Liver (tissue), 9 donors: ENCODE measurements around the gene C16orf74. TPM values are rescaled to one million over a fixed set of nuclear protein-coding genes. Genes with fewer than 3 reads are reported as not detected.

ENCODE experiments used
- DNase-seq: peaks from one replicate; pipeline ENCODE4 v3.0.0-alpha.2; 2017; ENCODE audit warnings: low spot score
- H3K27ac ChIP-seq, 2 donors: one replicate each; pipeline ENCODE4 v1.7.0; 2013; ENCODE audit warnings: inconsistent platforms in 2 of 2, low read length in 2 of 2, control low read depth in 1 of 2, low read depth in 1 of 2, mild to moderate bottlenecking in 1 of 2
- H3K27me3 ChIP-seq, 4 donors: one replicate each; pipeline versions ENCODE4 v1.6.1 to v1.7.0; 2013; ENCODE audit warnings: low read length in 3 of 4, inconsistent platforms in 1 of 4, mild to moderate bottlenecking in 1 of 4, moderate library complexity in 1 of 4; ENCODE audit not compliant: control insufficient read depth in 4 of 4, insufficient read depth in 4 of 4
- H3K36me3 ChIP-seq, 4 donors: one replicate each; pipeline versions ENCODE4 v1.6.1 to v1.7.0; 2013; ENCODE audit warnings: low read length in 3 of 4, mild to moderate bottlenecking in 3 of 4, low read depth in 1 of 4, moderate library complexity in 1 of 4; ENCODE audit not compliant: control insufficient read depth in 4 of 4, insufficient read depth in 3 of 4
- H3K4me1 ChIP-seq, 4 donors: one replicate each; pipeline versions ENCODE4 v1.6.1 to v1.7.0; 2013; ENCODE audit warnings: low read length in 3 of 4, mild to moderate bottlenecking in 3 of 4, moderate library complexity in 1 of 4; ENCODE audit not compliant: control insufficient read depth in 4 of 4, insufficient read depth in 4 of 4
- H3K4me3 ChIP-seq, 3 donors: one replicate each; pipeline versions ENCODE4 v1.6.1 to v1.7.0; 2013; ENCODE audit warnings: low read length in 3 of 3, control low read depth in 1 of 3, low read depth in 1 of 3, mild to moderate bottlenecking in 1 of 3
- H3K9ac ChIP-seq, 2 donors: one replicate each; pipeline ENCODE4 v1.7.0; 2013; ENCODE audit warnings: low read length in 2 of 2, mild to moderate bottlenecking in 2 of 2, moderate library complexity in 2 of 2, control low read depth in 1 of 2, low read depth in 1 of 2
- H3K9me3 ChIP-seq, 4 donors: one replicate each; pipeline versions ENCODE4 v1.6.1 to v1.7.0; 2013; ENCODE audit warnings: low read length in 3 of 4; ENCODE audit not compliant: control insufficient read depth in 4 of 4
- ATF3 ChIP-seq: IDR thresholded peaks from 2 replicates; pipeline ENCODE4 v1.6.1; 2016; ENCODE audit warnings: antibody characterized with exemption
- CTCF ChIP-seq: fragments of 150-350 bp; IDR thresholded peaks from 2 replicates; pipeline ENCODE4 v1.5.1; 2017; ENCODE audit warnings: improper control_type of control experiment, low read depth, low read length; ENCODE audit not compliant: missing input control
- EGR1 ChIP-seq, 2 donors: IDR thresholded peaks; 2 replicates each; pipeline ENCODE4 v1.6.1; 2016 to 2018; ENCODE audit warnings: antibody characterized with exemption in 2 of 2, low read depth in 2 of 2
- FOXA1 ChIP-seq: IDR thresholded peaks from 2 replicates; pipeline ENCODE4 v1.6.1; 2016; ENCODE audit warnings: antibody characterized with exemption
- GABPA ChIP-seq, 2 donors: IDR thresholded peaks in 1 of 2; conservative IDR thresholded peaks in 1 of 2; 2 replicates each; pipeline ENCODE4 v1.6.1; 2016; ENCODE audit warnings: antibody characterized with exemption in 2 of 2, mild to moderate bottlenecking in 1 of 2, moderate library complexity in 1 of 2
- HNF4A ChIP-seq, 2 donors: conservative IDR thresholded peaks; 2 replicates each; pipeline ENCODE4 v1.6.1; 2016; ENCODE audit warnings: antibody characterized with exemption in 2 of 2, mild to moderate bottlenecking in 2 of 2
- HNF4G ChIP-seq: IDR thresholded peaks from 2 replicates; pipeline ENCODE4 v1.6.1; 2016; ENCODE audit warnings: antibody characterized with exemption
- JUND ChIP-seq, 2 donors: IDR thresholded peaks; 2 replicates each; pipeline ENCODE4 v1.6.1; 2016; ENCODE audit warnings: antibody characterized with exemption in 2 of 2
- MAX ChIP-seq: IDR thresholded peaks from 2 replicates; pipeline ENCODE4 v1.6.1; 2016; ENCODE audit warnings: antibody characterized with exemption
- NR2F2 ChIP-seq: IDR thresholded peaks from 2 replicates; pipeline ENCODE4 v1.6.1; 2016; ENCODE audit warnings: antibody characterized with exemption
- REST ChIP-seq: IDR thresholded peaks from 2 replicates; pipeline ENCODE4 v1.6.1; 2016; ENCODE audit warnings: antibody characterized with exemption, mild to moderate bottlenecking
- RXRA ChIP-seq, 2 donors: IDR thresholded peaks; 2 replicates each; pipeline ENCODE4 v1.6.1; 2017 to 2018; ENCODE audit warnings: antibody characterized with exemption in 2 of 2, mild to moderate bottlenecking in 1 of 2
- TAF1 ChIP-seq: conservative IDR thresholded peaks from 2 replicates; pipeline ENCODE4 v1.6.1; 2016; ENCODE audit warnings: antibody characterized with exemption, mild to moderate bottlenecking
- YY1 ChIP-seq: IDR thresholded peaks from 2 replicates; pipeline ENCODE4 v1.6.1; 2016; ENCODE audit warnings: antibody characterized with exemption, mild to moderate bottlenecking
- WGBS: extraction: QIAGEN DNeasy Blood & Tissue Kit; methylation state at CpG from one replicate; pipeline ENCODE4 v1.1.7; 2013; 5-methylcytosine and 5-hydroxymethylcytosine counted together
- polyA plus RNA-seq, 2 donors: library from polyadenylated mRNA; stranded (reverse) in 1 of 2; unstranded in 1 of 2; fragments of 200-250 nt in 1 of 2; fragments of >200 nt in 1 of 2; fragmentation: Nextera tagmentation in 1 of 2; extraction: Ambion mirVana in 1 of 2; gene quantifications; one replicate each; pipeline versions ENCODE4 v1.2.1 to v1.2.3, GENCODE V29; 2013 to 2015
- total RNA-seq, 2 donors: library from RNA; depleted of rRNA; stranded (reverse); fragments of >200 nt; gene quantifications; one replicate each; pipeline ENCODE4 v1.2.3, GENCODE V29; 2014
- donor health status: healthy.
- donor health status: healthy.
- donor health status: healthy.
- donor health status: healthy.
- donor health status: healthy.

The C16orf74 gene
- total and polyA plus RNA-seq, 4 donors: 0.37 to 0.75 (median 0.43) TPM

GRCh38 chr16:85746460-85747215 lies 4.3 kb downstream of the C16orf74 start:
- no peak for DNase-seq
- Histone ChIP-seq H3K4me3 (no peak overlapping the region), H3K9me3 (no peaks in the 10 kb centered on the region), H3K4me1 (peaks cover 3 to 12% (median 8%) of the 10 kb centered on the region in 4 donors), H3K27me3 (no peaks in the 10 kb centered on the region), H3K27ac (no peak overlapping the region), H3K9ac (no peak overlapping the region), H3K36me3 (no peaks in the 10 kb centered on the region)
- TF ChIP-seq TAF1 (no peak), FOXA1 (no peak), MAX (no peak), HNF4G (no peak), REST (no peak), RXRA (IDR thresholded peaks at IDR 0.05) (no peak), NR2F2 (no peak)
- WGBS: 88% methylated on average over 13 of the region's 13 CpGs

- H3K4me3 ChIP-seq: no peak overlapping the region
- H3K36me3 ChIP-seq: no peaks in the 10 kb centered on the region
- H3K9me3 ChIP-seq: no peaks in the 10 kb centered on the region
- TF ChIP-seq HNF4G: no peak
- no peak for TF ChIP-seq CTCF
- no peak for TF ChIP-seq TAF1
- no peak for TF ChIP-seq EGR1 (IDR thresholded peaks at IDR 0.05; ENCODE audit: low read depth in 2 of 2)
- no peak for TF ChIP-seq FOXA1
- TF ChIP-seq RXRA (IDR thresholded peaks at IDR 0.05): no peak
- TF ChIP-seq ATF3: no peak
- TF ChIP-seq REST: no peak
- no peak for TF ChIP-seq HNF4A (conservative IDR thresholded peaks at IDR 0.05)
- no peak for TF ChIP-seq JUND (IDR thresholded peaks at IDR 0.05)
- TF ChIP-seq GABPA (IDR thresholded peaks at IDR 0.05 in 1 of 2, conservative IDR thresholded peaks at IDR 0.05 in 1 of 2): no peak
- TF ChIP-seq MAX: no peak
- no peak for TF ChIP-seq YY1
- H3K4me1 ChIP-seq: no peaks in the 10 kb centered on the region
- H3K9ac ChIP-seq: no peak overlapping the region
- DNase-seq: no peak
- no peak overlapping the region for H3K27ac ChIP-seq
- no peaks in the 10 kb centered on the region for H3K27me3 ChIP-seq
- 65% methylated on average over 13 of the region's 13 CpGs for WGBS
Measured at GRCh38 chr16:85738923-85739715, 11.8 kb downstream of the C16orf74 start.
